Prostate gland (tissue), 2 donors: ENCODE results near the gene CHN1. TPM values are rescaled to one million over a fixed set of nuclear protein-coding genes. Genes with fewer than 3 reads are reported as not detected.

Experiments used
- DNase-seq: peaks from one replicate; pipeline ENCODE4 v3.0.0-alpha.2; 2019; ENCODE audit warnings: low spot score
- H3K27ac ChIP-seq, 2 donors: fragments of 200-600 bp; sonication (generic); 2 replicates each; pipeline ENCODE4 v1.5.1; 2017 to 2019
- H3K27me3 ChIP-seq: fragments of 200-600 bp; sonication (generic); replicated peaks from 2 replicates; pipeline ENCODE4 v1.5.1; 2019; ENCODE audit not compliant: insufficient read depth
- H3K36me3 ChIP-seq, 2 donors: fragments of 200-600 bp; sonication (generic); 1 replicate in 1 of 2; 2 replicates in 1 of 2; pipeline versions ENCODE4 v1.5.1 to v1.8.1; 2017 to 2019
- H3K4me1 ChIP-seq: fragments of 200-600 bp; sonication (generic); replicated peaks from 2 replicates; pipeline ENCODE4 v1.5.1; 2019
- H3K4me3 ChIP-seq, 2 donors: fragments of 200-600 bp; sonication (generic); 2 replicates each; pipeline ENCODE4 v1.5.1; 2017 to 2019
- H3K9me3 ChIP-seq: fragments of 200-600 bp; sonication (generic); 2 replicates; pipeline ENCODE4 v1.5.1; 2017
- POLR2A ChIP-seq: fragments of 450-650 bp; IDR thresholded peaks from one replicate; pipeline ENCODE4 v1.6.1; 2016; ENCODE audit warnings: antibody characterized with exemption, mild to moderate bottlenecking
- POLR2AphosphoS5 ChIP-seq: sonication (generic); formaldehyde crosslinking; IDR thresholded peaks from one replicate; pipeline ENCODE4 v1.6.1; 2017; ENCODE audit warnings: antibody characterized with exemption
- WGBS: methylation state at CpG from one replicate; pipeline ENCODE4 v1.1.5; 2018; 5-methylcytosine and 5-hydroxymethylcytosine counted together
- intact Hi-C: fragments of 100-400 bp; cut with DNase I; formaldehyde crosslinking; loops from one replicate; pipeline ENCODE4 v1.14.2; 2022
- total RNA-seq, 2 donors: library from RNA; depleted of rRNA; stranded (reverse); fragments of >200 nt; gene quantifications; one replicate each; pipeline ENCODE4 v1.1.0, GENCODE V29; 2016
- TF ChIP-seq, protein P1 (sequence below), 4 experiments: fragments of 200-600 bp in 2 of 4; fragments of 450-650 bp in 2 of 4; sonication (generic) in 2 of 4; IDR thresholded peaks; 1 replicate in 3 of 4; 2 replicates in 1 of 4; pipeline ENCODE4 v1.5.1; 2016 to 2019; ENCODE audit warnings: antibody characterized with exemption in 4 of 4, mild to moderate bottlenecking in 2 of 4, moderate library complexity in 2 of 4

Gene CHN1
- total RNA-seq, 2 donors from 2014 or later = 7.8 to 20.1 TPM

- Histone ChIP-seq H3K27me3 (no peaks in the 10 kb centered on the region), H3K4me1 (no peaks in the 10 kb centered on the region), H3K36me3 (no peaks in the 10 kb centered on the region), H3K4me3 (no peak overlapping the region), H3K9me3 (no peaks in the 10 kb centered on the region), H3K27ac (no peak overlapping the region)
- 94% methylated on average over 1 of the region's 1 CpG for WGBS
- DNase-seq = no peak
- TF ChIP-seq POLR2AphosphoS5 (no peak), POLR2A (no peak)
- TF ChIP-seq, protein P1, sequence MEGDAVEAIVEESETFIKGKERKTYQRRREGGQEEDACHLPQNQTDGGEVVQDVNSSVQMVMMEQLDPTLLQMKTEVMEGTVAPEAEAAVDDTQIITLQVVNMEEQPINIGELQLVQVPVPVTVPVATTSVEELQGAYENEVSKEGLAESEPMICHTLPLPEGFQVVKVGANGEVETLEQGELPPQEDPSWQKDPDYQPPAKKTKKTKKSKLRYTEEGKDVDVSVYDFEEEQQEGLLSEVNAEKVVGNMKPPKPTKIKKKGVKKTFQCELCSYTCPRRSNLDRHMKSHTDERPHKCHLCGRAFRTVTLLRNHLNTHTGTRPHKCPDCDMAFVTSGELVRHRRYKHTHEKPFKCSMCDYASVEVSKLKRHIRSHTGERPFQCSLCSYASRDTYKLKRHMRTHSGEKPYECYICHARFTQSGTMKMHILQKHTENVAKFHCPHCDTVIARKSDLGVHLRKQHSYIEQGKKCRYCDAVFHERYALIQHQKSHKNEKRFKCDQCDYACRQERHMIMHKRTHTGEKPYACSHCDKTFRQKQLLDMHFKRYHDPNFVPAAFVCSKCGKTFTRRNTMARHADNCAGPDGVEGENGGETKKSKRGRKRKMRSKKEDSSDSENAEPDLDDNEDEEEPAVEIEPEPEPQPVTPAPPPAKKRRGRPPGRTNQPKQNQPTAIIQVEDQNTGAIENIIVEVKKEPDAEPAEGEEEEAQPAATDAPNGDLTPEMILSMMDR (IDR thresholded peaks at IDR 0.05) = no peak
- intact Hi-C loops = no loop called here
These were observed 168.2 kb downstream of the CHN1 start for GRCh38 chr2:174836995-174837390.

- Histone ChIP-seq H3K27me3 (no peaks in the 10 kb centered on the region), H3K36me3 (no peaks in the 10 kb centered on the region), H3K9me3 (no peaks in the 10 kb centered on the region), H3K27ac (no peak overlapping the region), H3K4me3 (no peak overlapping the region), H3K4me1 (no peaks in the 10 kb centered on the region)
- TF ChIP-seq POLR2A = no peak
- no peak for TF ChIP-seq POLR2AphosphoS5
- TF ChIP-seq, protein P1 (IDR thresholded peaks at IDR 0.05) = no peak
- WGBS = 82% methylated on average over 3 of the region's 3 CpGs
- intact Hi-C loops = no loop called here
- no peak for DNase-seq
These were observed 168.7 kb downstream of the CHN1 start for GRCh38 chr2:174836377-174836994.

DNA sequence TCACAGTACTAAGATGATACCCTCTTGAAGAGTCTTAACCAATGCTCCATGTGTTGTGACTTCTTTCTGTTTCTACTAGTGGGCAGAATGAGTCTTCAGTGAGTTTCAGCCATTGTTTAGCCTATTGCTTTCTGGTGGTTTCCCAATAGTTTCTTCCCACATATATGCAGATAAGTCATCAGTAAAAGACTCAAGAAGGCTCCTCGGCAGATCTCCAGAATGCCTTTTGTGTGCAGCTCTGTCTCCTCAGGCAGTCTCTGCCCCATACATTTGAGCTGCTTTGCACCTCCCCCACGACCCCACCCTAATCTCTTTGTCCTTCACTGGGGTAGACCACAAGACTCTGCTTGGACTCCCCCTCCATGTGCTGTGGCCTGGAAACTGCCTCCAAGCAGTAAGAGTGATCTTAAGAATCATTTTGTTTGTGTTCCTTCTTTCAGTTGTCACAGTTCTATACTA is 169.4 kb downstream of the CHN1 start:
- 53% methylated on average over 2 of the region's 2 CpGs for WGBS
- intact Hi-C loops = no loop called here
- TF ChIP-seq POLR2AphosphoS5 (no peak), POLR2A (no peak)
- TF ChIP-seq, protein P1 (IDR thresholded peaks at IDR 0.05) = no peak
- DNase-seq = no peak
- Histone ChIP-seq H3K27ac (no peak overlapping the region), H3K4me3 (no peak overlapping the region), H3K9me3 (no peaks in the 10 kb centered on the region), H3K4me1 (no peaks in the 10 kb centered on the region), H3K27me3 (no peaks in the 10 kb centered on the region), H3K36me3 (no peaks in the 10 kb centered on the region)

GRCh38 chr2:174833737-174834136 is 171.4 kb downstream of the CHN1 start:
- Histone ChIP-seq H3K27ac (no peak overlapping the region), H3K4me3 (no peak overlapping the region), H3K27me3 (no peaks in the 10 kb centered on the region), H3K9me3 (no peaks in the 10 kb centered on the region), H3K4me1 (no peaks in the 10 kb centered on the region), H3K36me3 (no peaks in the 10 kb centered on the region)
- no peak for DNase-seq
- no peak for TF ChIP-seq POLR2A
- intact Hi-C loops = no loop called here
- 95% methylated on average over 3 of the region's 3 CpGs for WGBS

DNA sequence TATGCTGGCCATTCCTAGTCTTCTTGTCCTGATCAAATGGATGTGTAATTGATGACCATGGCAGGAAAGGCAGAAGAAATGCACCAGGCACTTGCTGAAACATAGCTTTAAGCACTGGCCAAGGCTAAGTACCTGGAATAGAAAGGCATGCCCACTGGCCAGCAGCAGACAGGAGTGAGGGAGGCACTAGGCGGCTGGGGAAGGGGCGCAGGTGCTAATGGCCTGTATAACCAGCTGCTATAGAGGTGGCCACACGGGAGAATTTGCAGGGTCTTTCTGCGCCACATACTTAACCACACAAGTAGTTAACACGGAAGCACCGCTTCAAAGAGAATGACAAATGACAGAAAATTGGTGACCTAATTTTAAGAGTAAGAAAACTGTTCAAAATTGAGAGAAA is 174.6 kb downstream of the CHN1 start:
- no peaks in the 10 kb centered on the region for H3K9me3 ChIP-seq
- H3K36me3 ChIP-seq = no peaks in the 10 kb centered on the region
- TF ChIP-seq POLR2A (no peak), POLR2AphosphoS5 (no peak)
- TF ChIP-seq, protein P1 (IDR thresholded peaks at IDR 0.05) = no peak
- H3K27me3 ChIP-seq = no peaks in the 10 kb centered on the region
- H3K4me3 ChIP-seq = no peak overlapping the region
- intact Hi-C loops = no loop called here
- no peak overlapping the region for H3K27ac ChIP-seq
- 94% methylated on average over 6 of the region's 6 CpGs for WGBS
- DNase-seq = no peak
- H3K4me1 ChIP-seq = peaks cover 3% of the 10 kb centered on the region
